Calu3 (cell line): ENCODE measurements around the gene LRRC49. TPM values are rescaled to one million over a fixed set of nuclear protein-coding genes. Genes with fewer than 3 reads are reported as not detected.

Experiments used
- BruUV-seq: library from RNA; stranded (reverse); fragments of 400-500 nt; replicated peaks from 2 replicates; lab custom pipeline; 2021; lab: Mats Ljungman, UMichigan
- CTCF ChIA-PET: fragments of 300-600 bp; sonication (Branson Sonifier 250); formaldehyde crosslinking; loops from one replicate; lab custom pipeline; 2022; ENCODE audit warnings: antibody characterized with exemption; lab: Charles Lee
- DNase-seq: peaks from one replicate; pipeline ENCODE4 v3.0.0; 2022
- H3K27ac Mint-ChIP-seq: one replicate; pipeline ENCODE4 v1.8.0; 2022; ENCODE audit warnings: mixed read lengths; ENCODE audit not compliant: unreplicated experiment
- H3K27me3 Mint-ChIP-seq: one replicate; pipeline ENCODE4 v1.8.0; 2022; ENCODE audit warnings: mixed read lengths; ENCODE audit not compliant: unreplicated experiment
- H3K36me3 Mint-ChIP-seq: one replicate; pipeline ENCODE4 v1.8.0; 2022; ENCODE audit warnings: mild to moderate bottlenecking, moderate library complexity, mixed read lengths; ENCODE audit not compliant: insufficient read depth, unreplicated experiment
- H3K4me1 Mint-ChIP-seq: one replicate; pipeline ENCODE4 v1.8.0; 2022; ENCODE audit warnings: mild to moderate bottlenecking, low read depth, mixed read lengths; ENCODE audit not compliant: unreplicated experiment
- H3K4me3 Mint-ChIP-seq: one replicate; pipeline ENCODE4 v1.8.0; 2022; ENCODE audit warnings: mild to moderate bottlenecking, low read depth, moderate library complexity, mixed read lengths; ENCODE audit not compliant: unreplicated experiment
- H3K9me3 Mint-ChIP-seq: one replicate; pipeline ENCODE4 v1.8.0; 2022; ENCODE audit warnings: low read depth, mixed read lengths; ENCODE audit not compliant: unreplicated experiment
- intact Hi-C: fragments of 100-400 bp; cut with micrococcal nuclease; formaldehyde crosslinking; loops from one replicate; pipeline ENCODE4 v1.10.0; 2022; ENCODE audit not compliant: unreplicated experiment
- total RNA-seq: library from RNA; stranded (reverse); gene quantifications from 2 replicates; pipeline ENCODE4 v1.2.3, GENCODE V29; 2022
- TF ChIP-seq, protein P1 (sequence below): fragments of 200-600 bp; IDR thresholded peaks from one replicate; pipeline ENCODE4 v1.8.0; 2022; ENCODE audit warnings: antibody characterized with exemption; ENCODE audit not compliant: unreplicated experiment

Gene LRRC49
- total RNA-seq, 1 experiment from 2014 or later, result 6.3 TPM

GRCh38 chr15:70947351-70948335 is 55.0 kb downstream of the LRRC49 start:
- Mint-ChIP-seq H3K4me1 (no peaks in the 10 kb centered on the region), H3K27ac (no peak overlapping the region), H3K36me3 (no peaks in the 10 kb centered on the region), H3K9me3 (no peaks in the 10 kb centered on the region), H3K27me3 (no peaks in the 10 kb centered on the region), H3K4me3 (no peak overlapping the region)
- CTCF ChIA-PET, result no interaction called here
- TF ChIP-seq, protein P1, sequence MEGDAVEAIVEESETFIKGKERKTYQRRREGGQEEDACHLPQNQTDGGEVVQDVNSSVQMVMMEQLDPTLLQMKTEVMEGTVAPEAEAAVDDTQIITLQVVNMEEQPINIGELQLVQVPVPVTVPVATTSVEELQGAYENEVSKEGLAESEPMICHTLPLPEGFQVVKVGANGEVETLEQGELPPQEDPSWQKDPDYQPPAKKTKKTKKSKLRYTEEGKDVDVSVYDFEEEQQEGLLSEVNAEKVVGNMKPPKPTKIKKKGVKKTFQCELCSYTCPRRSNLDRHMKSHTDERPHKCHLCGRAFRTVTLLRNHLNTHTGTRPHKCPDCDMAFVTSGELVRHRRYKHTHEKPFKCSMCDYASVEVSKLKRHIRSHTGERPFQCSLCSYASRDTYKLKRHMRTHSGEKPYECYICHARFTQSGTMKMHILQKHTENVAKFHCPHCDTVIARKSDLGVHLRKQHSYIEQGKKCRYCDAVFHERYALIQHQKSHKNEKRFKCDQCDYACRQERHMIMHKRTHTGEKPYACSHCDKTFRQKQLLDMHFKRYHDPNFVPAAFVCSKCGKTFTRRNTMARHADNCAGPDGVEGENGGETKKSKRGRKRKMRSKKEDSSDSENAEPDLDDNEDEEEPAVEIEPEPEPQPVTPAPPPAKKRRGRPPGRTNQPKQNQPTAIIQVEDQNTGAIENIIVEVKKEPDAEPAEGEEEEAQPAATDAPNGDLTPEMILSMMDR, result no peak
- BruUV-seq, result no TSS peak
- intact Hi-C loops, result no loop called here
- no peak for DNase-seq

GRCh38 chr15:70950953-70951352 is 58.3 kb downstream of the LRRC49 start:
- BruUV-seq, result no TSS peak
- no peaks in the 10 kb centered on the region for H3K36me3 Mint-ChIP-seq
- CTCF ChIA-PET, result no interaction called here
- H3K4me1 Mint-ChIP-seq, result no peaks in the 10 kb centered on the region
- no peak for DNase-seq
- TF ChIP-seq, protein P1, result no peak
- H3K9me3 Mint-ChIP-seq, result no peaks in the 10 kb centered on the region
- intact Hi-C loops, result no loop called here
- no peaks in the 10 kb centered on the region for H3K27me3 Mint-ChIP-seq
- no peak overlapping the region for H3K4me3 Mint-ChIP-seq
- H3K27ac Mint-ChIP-seq, result no peak overlapping the region

GRCh38 chr15:70954171-70954570 is 61.5 kb downstream of the LRRC49 start:
- CTCF ChIA-PET, result no interaction called here
- Mint-ChIP-seq H3K36me3 (no peaks in the 10 kb centered on the region), H3K27me3 (no peaks in the 10 kb centered on the region), H3K4me3 (no peak overlapping the region), H3K4me1 (no peaks in the 10 kb centered on the region), H3K27ac (no peak overlapping the region), H3K9me3 (no peaks in the 10 kb centered on the region)
- no peak for DNase-seq
- TF ChIP-seq, protein P1, result no peak
- intact Hi-C loops, result no loop called here
- no TSS peak for BruUV-seq

DNA sequence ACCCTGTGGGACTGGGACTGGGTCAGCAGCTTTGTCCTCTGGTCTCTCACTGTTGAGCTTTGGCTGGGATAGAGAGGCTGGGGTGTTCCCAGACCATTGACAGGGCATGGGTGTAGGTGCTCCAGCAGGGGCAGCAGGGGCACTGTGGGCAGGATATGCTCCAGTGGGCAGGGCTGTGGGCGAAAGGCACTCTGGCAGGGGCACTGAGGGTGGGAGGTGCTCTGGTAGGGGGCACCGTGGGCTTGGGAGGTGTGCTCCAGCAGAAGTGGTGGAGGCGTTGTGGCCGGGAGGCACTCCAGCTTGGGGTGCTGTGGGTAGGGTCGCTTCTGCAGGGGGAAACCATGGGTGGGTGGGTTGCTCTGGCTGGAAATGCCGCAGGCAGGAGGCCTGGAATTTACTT is 62.1 kb downstream of the LRRC49 start:
- Mint-ChIP-seq H3K4me3 (no peak overlapping the region), H3K27ac (no peak overlapping the region), H3K9me3 (no peaks in the 10 kb centered on the region), H3K4me1 (no peaks in the 10 kb centered on the region), H3K36me3 (no peaks in the 10 kb centered on the region), H3K27me3 (no peaks in the 10 kb centered on the region)
- CTCF ChIA-PET, result no interaction called here
- intact Hi-C loops, result no loop called here
- no peak for DNase-seq
- BruUV-seq, result no TSS peak
- TF ChIP-seq, protein P1, result no peak
